IMR-90 (cell line): Measurements from ENCODE around the gene SYNE1. TPM values are rescaled to one million over a fixed set of nuclear protein-coding genes. Genes with fewer than 3 reads are reported as not detected.

Experiments
- ATAC-seq: fragments of 200-7000 bp; cut with Tn5 transposase; 2 replicates; pipeline ENCODE4 v1.9.1; 2020; ENCODE audit warnings: low read depth, mild to moderate bottlenecking, moderate library complexity
- BruUV-seq: library from RNA; stranded (reverse); fragments of 400-500 nt; replicated peaks from 2 replicates; lab custom pipeline; 2021; lab: Mats Ljungman, UMichigan
- CTCF ChIA-PET: fragments of 300-600 bp; formaldehyde crosslinking; extraction: SDS; loops from one replicate; lab custom pipeline; 2021; ENCODE audit warnings: antibody characterized with exemption; lab: Yijun Ruan, JAX
- POLR2A ChIA-PET: fragments of 300-600 bp; sonication (Branson Sonifier 250); formaldehyde crosslinking; loops from one replicate; lab custom pipeline; 2022; ENCODE audit warnings: antibody characterized with exemption; ENCODE audit not compliant: unreplicated experiment; lab: Charles Lee
- DNase-seq: peaks from one replicate; pipeline ENCODE4 v3.0.0; 2013
- H2AFZ ChIP-seq: replicated peaks from 2 replicates; pipeline ENCODE3; 2013; ENCODE audit warnings: low read length, mild to moderate bottlenecking; ENCODE audit not compliant: poor library complexity
- H2AK5ac ChIP-seq: 2 replicates; pipeline ENCODE4 v1.6.1; 2013; ENCODE audit warnings: low read depth, low read length, inconsistent platforms
- H2AK9ac ChIP-seq: replicated peaks from 2 replicates; pipeline ENCODE3; 2013; ENCODE audit warnings: mild to moderate bottlenecking, low read depth, low read length, moderate library complexity; ENCODE audit not compliant: poor library complexity
- H2BK120ac ChIP-seq: 2 replicates; pipeline ENCODE4 v1.6.1; 2013; ENCODE audit warnings: low read depth, low read length, inconsistent platforms
- H2BK15ac ChIP-seq: 3 replicates; pipeline ENCODE4 v1.6.1; 2013; ENCODE audit warnings: low read depth, low read length, inconsistent platforms
- H2BK20ac ChIP-seq: 2 replicates; pipeline ENCODE4 v1.6.1; 2013; ENCODE audit warnings: low read depth, mild to moderate bottlenecking, inconsistent platforms, low read length, moderate library complexity
- H2BK5ac ChIP-seq: 2 replicates; pipeline ENCODE4 v1.6.1; 2013; ENCODE audit warnings: mild to moderate bottlenecking, low read depth, low read length, inconsistent platforms; ENCODE audit not compliant: poor library complexity, severe bottlenecking
- H3K14ac ChIP-seq: replicated peaks from 2 replicates; pipeline ENCODE4 v1.6.1; 2013; ENCODE audit warnings: low read depth, low read length, inconsistent platforms
- H3K18ac ChIP-seq: 2 replicates; pipeline ENCODE4 v1.6.1; 2013; ENCODE audit warnings: low read depth, low read length, control low read depth
- H3K23ac ChIP-seq: 2 replicates; pipeline ENCODE4 v1.6.1; 2013; ENCODE audit warnings: low read depth, low read length, inconsistent platforms
- H3K27ac ChIP-seq: 2 replicates; pipeline ENCODE4 v1.5.1; 2013; ENCODE audit warnings: mild to moderate bottlenecking, control low read depth, low read length; ENCODE audit not compliant: insufficient read depth
- H3K27me3 ChIP-seq: 2 replicates; pipeline ENCODE4 v1.6.1; 2013; ENCODE audit warnings: low read length; ENCODE audit not compliant: control insufficient read depth, insufficient read depth
- H3K36me3 ChIP-seq: 2 replicates; pipeline ENCODE4 v1.6.1; 2013; ENCODE audit warnings: low read length, mixed read lengths; ENCODE audit not compliant: control insufficient read depth, insufficient read depth
- H3K4ac ChIP-seq: 2 replicates; pipeline ENCODE4 v1.6.1; 2013; ENCODE audit warnings: low read depth, low read length, inconsistent platforms
- H3K4me1 ChIP-seq: 2 replicates; pipeline ENCODE4 v1.6.1; 2013; ENCODE audit warnings: low read length, mixed read lengths; ENCODE audit not compliant: control insufficient read depth, insufficient read depth
- H3K4me2 ChIP-seq: 2 replicates; pipeline ENCODE4 v1.6.1; 2013; ENCODE audit warnings: low read depth, mild to moderate bottlenecking, control low read depth, low read length, moderate library complexity
- H3K4me3 ChIP-seq: 2 replicates; pipeline ENCODE4 v1.5.1; 2013; ENCODE audit warnings: low read depth, mild to moderate bottlenecking, control low read depth, low read length, moderate library complexity; ENCODE audit not compliant: insufficient read depth
- H3K56ac ChIP-seq: 2 replicates; pipeline ENCODE4 v1.6.1; 2013; ENCODE audit warnings: low read length, inconsistent platforms; ENCODE audit not compliant: insufficient read depth; ENCODE audit errors: extremely low read depth
- H3K79me1 ChIP-seq, 2 experiments: 2 replicates each; pipeline ENCODE4 v1.6.1; 2013; ENCODE audit warnings: low read length in 2 of 2, inconsistent platforms in 1 of 2, low read depth in 1 of 2
- H3K9ac ChIP-seq: 2 replicates; pipeline ENCODE4 v1.6.1; 2013; ENCODE audit warnings: low read depth, low read length, control low read depth
- H3K9me1 ChIP-seq: 2 replicates; pipeline ENCODE4 v1.6.1; 2013; ENCODE audit warnings: low read length, inconsistent platforms; ENCODE audit not compliant: insufficient read depth
- H3K9me3 ChIP-seq: 2 replicates; pipeline ENCODE4 v1.6.1; 2013; ENCODE audit warnings: low read length; ENCODE audit not compliant: control insufficient read depth, insufficient read depth
- H4K20me1 ChIP-seq: 2 replicates; pipeline ENCODE4 v1.6.1; 2013; ENCODE audit warnings: low read length, inconsistent platforms; ENCODE audit not compliant: insufficient read depth
- H4K5ac ChIP-seq: 2 replicates; pipeline ENCODE4 v1.6.1; 2013; ENCODE audit warnings: mild to moderate bottlenecking, low read depth, low read length, control low read depth
- H4K8ac ChIP-seq, 2 experiments: 2 replicates each; pipeline ENCODE4 v1.6.1; 2013; ENCODE audit warnings: low read depth in 2 of 2, low read length in 2 of 2, control low read depth in 1 of 2, inconsistent platforms in 1 of 2
- H4K91ac ChIP-seq: 2 replicates; pipeline ENCODE4 v1.6.1; 2013; ENCODE audit warnings: low read depth, low read length, inconsistent platforms; ENCODE audit not compliant: insufficient read depth
- BHLHE40 ChIP-seq: fragments of 150-350 bp; IDR thresholded peaks from 2 replicates; pipeline ENCODE4 v1.6.1; 2016; ENCODE audit warnings: mild to moderate bottlenecking, low read depth, low read length
- CEBPB ChIP-seq: IDR thresholded peaks from 2 replicates; pipeline ENCODE4 v1.6.1; 2012; ENCODE audit warnings: low read depth, low read length, improper control_type of control experiment
- CHD1 ChIP-seq: IDR thresholded peaks from 2 replicates; pipeline ENCODE4 v1.6.1; 2012; ENCODE audit warnings: low read depth, low read length, improper control_type of control experiment
- CTCF ChIP-seq: conservative IDR thresholded peaks from 2 replicates; pipeline ENCODE4 v1.5.1; 2012; ENCODE audit warnings: mild to moderate bottlenecking, low read depth, low read length, improper control_type of control experiment
- ELK1 ChIP-seq: fragments of 150-350 bp; IDR thresholded peaks from 2 replicates; pipeline ENCODE4 v1.6.1; 2016; ENCODE audit warnings: low read depth, mild to moderate bottlenecking, low read length, moderate library complexity, borderline replicate concordance
- FOS ChIP-seq: fragments of 150-350 bp; IDR thresholded peaks from 2 replicates; pipeline ENCODE4 v1.6.1; 2016; ENCODE audit warnings: low read depth, low read length
- MAFK ChIP-seq: IDR thresholded peaks from 2 replicates; pipeline ENCODE4 v1.6.1; 2012; ENCODE audit warnings: low read depth, low read length, improper control_type of control experiment
- MXI1 ChIP-seq: IDR thresholded peaks from 2 replicates; pipeline ENCODE4 v1.6.1; 2012; ENCODE audit warnings: low read depth, mild to moderate bottlenecking, low read length, moderate library complexity, borderline replicate concordance
- NFE2L2 ChIP-seq: fragments of 150-350 bp; IDR thresholded peaks from 2 replicates; pipeline ENCODE4 v1.6.1; 2016; ENCODE audit warnings: low read depth, mild to moderate bottlenecking, low read length
- POLR2A ChIP-seq: IDR thresholded peaks from 2 replicates; pipeline ENCODE4 v1.6.1; 2012; ENCODE audit warnings: mild to moderate bottlenecking, low read depth, low read length
- RAD21 ChIP-seq: IDR thresholded peaks from 2 replicates; pipeline ENCODE4 v1.6.1; 2012; ENCODE audit warnings: low read length, improper control_type of control experiment
- RCOR1 ChIP-seq: IDR thresholded peaks from 2 replicates; pipeline ENCODE4 v1.6.1; 2012; ENCODE audit warnings: mild to moderate bottlenecking, low read length, improper control_type of control experiment; ENCODE audit not compliant: insufficient replicate concordance
- RFX5 ChIP-seq: IDR thresholded peaks from 2 replicates; pipeline ENCODE4 v1.8.0; 2012; ENCODE audit warnings: low read depth, mild to moderate bottlenecking, low read length, moderate library complexity
- SMC3 ChIP-seq: fragments of 150-350 bp; IDR thresholded peaks from 2 replicates; pipeline ENCODE4 v1.6.1; 2016; ENCODE audit warnings: low read depth, mild to moderate bottlenecking, antibody characterized with exemption, low read length, moderate library complexity
- USF2 ChIP-seq: fragments of 150-350 bp; IDR thresholded peaks from 2 replicates; pipeline ENCODE4 v1.6.1; 2017; ENCODE audit warnings: mild to moderate bottlenecking, antibody characterized with exemption, low read length, low read depth
- WGBS, 2 experiments: methylation state at CpG; one replicate each; pipeline versions ENCODE4 v1.1.5 to v1.1.7; 2013; ENCODE audit warnings: missing lambda C conversion rate in 2 of 2; ENCODE audit not compliant: insufficient read length in 1 of 2; ENCODE audit errors: extremely low coverage in 2 of 2; 5-methylcytosine and 5-hydroxymethylcytosine counted together
- dilution Hi-C: fragments of 300-500 bp; cut with HindIII; formaldehyde crosslinking; loops from one replicate; pipeline ENCODE4 v1.14.3; 2018; ENCODE audit warnings: low sequenced_read_pairs; ENCODE audit not compliant: unreplicated experiment
- in situ Hi-C: fragments of 300-500 bp; cut with MboI; formaldehyde crosslinking; loops from 3 replicates; pipeline ENCODE4 v1.14.3; 2019; ENCODE audit warnings: low sequenced_read_pairs, inconsistent platforms, mixed read lengths
- intact Hi-C: fragments of 100-400 bp; cut with micrococcal nuclease; formaldehyde crosslinking; loops from 2 replicates; pipeline ENCODE4 v1.10.0; 2022
- polyA plus RNA-seq, 3 experiments: library from polyadenylated mRNA; depleted of rRNA; stranded (reverse); fragments of >200 nt; gene quantifications; 2 replicates each; pipeline ENCODE4 v1.2.3, GENCODE V29; 2012; ENCODE audit warnings: low replicate concordance in 1 of 3
- total RNA-seq: library from RNA; depleted of rRNA; stranded (reverse); fragments of >200 nt; gene quantifications from 2 replicates; pipeline ENCODE4 v1.2.3, GENCODE V29; 2012

SYNE1 gene
- total and polyA plus RNA-seq, 2 of the 4 experiments (the other 2 are of a cell fraction) = 34.1 to 159 TPM

GRCh38 chr6:152343735-152344360 lies 293.3 kb downstream of the SYNE1 start:
- Histone ChIP-seq H3K18ac (no peak overlapping the region), H3K4me3 (no peak overlapping the region), H3K23ac (no peak overlapping the region), H3K14ac (no peak overlapping the region), H3K9me1 (no peaks in the 10 kb centered on the region), H3K4me1 (no peaks in the 10 kb centered on the region), H4K91ac (no peak overlapping the region), H3K27ac (no peak overlapping the region), H2AK9ac (no peak overlapping the region), H3K56ac (no peak overlapping the region), H2BK5ac (no peak overlapping the region), H3K9me3 (no peaks in the 10 kb centered on the region), H3K4me2 (no peak overlapping the region), H4K20me1 (no peaks in the 10 kb centered on the region), H3K27me3 (no peaks in the 10 kb centered on the region), H3K4ac (no peak overlapping the region), H2BK15ac (no peak overlapping the region), H2AFZ (no peak overlapping the region), H4K8ac (no peak overlapping the region), H3K36me3 (peaks cover 40% of the 10 kb centered on the region), H4K5ac (no peak overlapping the region), H2AK5ac (no peak overlapping the region), H2BK20ac (no peak overlapping the region), H2BK120ac (no peak overlapping the region), H3K9ac (no peak overlapping the region), H3K79me1 (peaks cover 3 to 5% of the 10 kb centered on the region in 2 experiments; a peak in 1 of 4 replicates)
- dilution Hi-C loops (no loop called here), intact Hi-C loops (loop anchor here (10.0 kb wide), 1 partner anchor 129 kb away; no protein-coding TSS in a partner anchor), in situ Hi-C loops (no loop called here)
- ATAC-seq (no peak), DNase-seq (no peak)
- CTCF ChIA-PET = no interaction called here
- BruUV-seq = no TSS peak
- WGBS, 2 experiments = 100% methylated on average over 5 of the region's 9 CpGs; no CpG with 5 or more reads in 1 of the 2 experiments
- POLR2A ChIA-PET = no interaction called here
- no peak for TF ChIP-seq SMC3
- TF ChIP-seq RAD21 = no peak
- TF ChIP-seq FOS = no peak
- TF ChIP-seq RCOR1 = no peak
- no peak for TF ChIP-seq ELK1
- TF ChIP-seq MXI1 = no peak
- no peak for TF ChIP-seq CTCF
- TF ChIP-seq USF2 = no peak
- TF ChIP-seq CHD1 = no peak
- no peak for TF ChIP-seq NFE2L2
- no peak for TF ChIP-seq BHLHE40
- no peak for TF ChIP-seq MAFK
- no peak for TF ChIP-seq POLR2A
- TF ChIP-seq RFX5 = no peak
- TF ChIP-seq CEBPB = no peak
